Neuronal stem cell (in vitro differentiated cells): ENCODE measurements around the gene PTCD1.

Source experiments
- DNase-seq: peaks from one replicate; pipeline ENCODE4 v3.0.0-alpha.2; 2013; ENCODE audit warnings: low spot score
- H2AFZ ChIP-seq: one replicate; pipeline ENCODE4 v1.6.1; 2013; ENCODE audit warnings: mild to moderate bottlenecking, low read length, inconsistent platforms
- H2AK5ac ChIP-seq: 2 replicates; pipeline ENCODE4 v1.6.1; 2013; ENCODE audit warnings: low read depth, mild to moderate bottlenecking, inconsistent platforms, low read length, moderate library complexity, mixed read lengths
- H2BK120ac ChIP-seq: 2 replicates; pipeline ENCODE4 v1.6.1; 2013; ENCODE audit warnings: low read depth, mild to moderate bottlenecking, inconsistent platforms, low read length, moderate library complexity, mixed read lengths
- H2BK12ac ChIP-seq: one replicate; pipeline ENCODE4 v1.6.1; 2013; ENCODE audit warnings: low read length, inconsistent platforms
- H2BK15ac ChIP-seq: 2 replicates; pipeline ENCODE4 v1.6.1; 2013; ENCODE audit warnings: mild to moderate bottlenecking, low read length, inconsistent platforms, mixed read lengths
- H2BK5ac ChIP-seq: one replicate; pipeline ENCODE4 v1.6.1; 2013; ENCODE audit warnings: inconsistent platforms, mild to moderate bottlenecking, low read length, moderate library complexity
- H3K14ac ChIP-seq: one replicate; pipeline ENCODE4 v1.6.1; 2013; ENCODE audit warnings: low read length, inconsistent platforms
- H3K18ac ChIP-seq: 2 replicates; pipeline ENCODE4 v1.6.1; 2013; ENCODE audit warnings: low read length, inconsistent platforms
- H3K23ac ChIP-seq: 2 replicates; pipeline ENCODE4 v1.6.1; 2013; ENCODE audit warnings: low read depth, mild to moderate bottlenecking, mixed read lengths, low read length, inconsistent platforms; ENCODE audit not compliant: poor library complexity
- H3K27ac ChIP-seq: replicated peaks from 3 replicates; pipeline ENCODE4 v1.5.1; 2013; ENCODE audit warnings: low read length, inconsistent platforms
- H3K27me3 ChIP-seq, 3 experiments: 2 replicates each; pipeline ENCODE4 v1.6.1; 2013; ENCODE audit warnings: low read length in 3 of 3, mild to moderate bottlenecking in 2 of 3, inconsistent platforms in 1 of 3, low read depth in 1 of 3, mixed read lengths in 1 of 3, moderate library complexity in 1 of 3; ENCODE audit not compliant: control insufficient read depth in 3 of 3, insufficient read depth in 3 of 3
- H3K36me3 ChIP-seq, 2 donors: replicated peaks in 1 of 2; 2 replicates each; pipeline ENCODE4 v1.6.1; 2013; ENCODE audit warnings: low read length in 2 of 2; ENCODE audit not compliant: control insufficient read depth in 2 of 2, insufficient read depth in 2 of 2
- H3K4ac ChIP-seq: 2 replicates; pipeline ENCODE4 v1.6.1; 2013; ENCODE audit warnings: inconsistent platforms, mild to moderate bottlenecking, low read length, moderate library complexity
- H3K4me1 ChIP-seq, 2 donors: 1 replicate in 1 of 2; 2 replicates in 1 of 2; pipeline ENCODE4 v1.6.1; 2013; ENCODE audit warnings: low read length in 2 of 2, low read depth in 1 of 2; ENCODE audit not compliant: control insufficient read depth in 2 of 2, insufficient read depth in 1 of 2
- H3K4me2 ChIP-seq: one replicate; pipeline ENCODE4 v1.6.1; 2013; ENCODE audit warnings: mild to moderate bottlenecking, low read length, inconsistent platforms; ENCODE audit not compliant: insufficient read depth, poor library complexity, severe bottlenecking
- H3K4me3 ChIP-seq, 2 donors: 2 replicates each; pipeline ENCODE4 v1.5.1; 2013; ENCODE audit warnings: low read length in 2 of 2, mild to moderate bottlenecking in 2 of 2, inconsistent platforms in 1 of 2, moderate library complexity in 1 of 2
- H3K79me1 ChIP-seq: one replicate; pipeline ENCODE4 v1.6.1; 2013; ENCODE audit warnings: low read depth, mild to moderate bottlenecking, inconsistent platforms, low read length, moderate library complexity
- H3K9ac ChIP-seq: one replicate; pipeline ENCODE4 v1.6.1; 2013; ENCODE audit warnings: mild to moderate bottlenecking, low read depth, low read length, inconsistent platforms; ENCODE audit not compliant: poor library complexity
- H3K9me3 ChIP-seq, 2 donors: replicated peaks in 1 of 2; 2 replicates each; pipeline versions ENCODE3 to v1.6.1; 2013; ENCODE audit warnings: low read length in 2 of 2, mild to moderate bottlenecking in 2 of 2, inconsistent platforms in 1 of 2, low read depth in 1 of 2, mixed read lengths in 1 of 2, moderate library complexity in 1 of 2; ENCODE audit not compliant: control insufficient read depth in 2 of 2, insufficient read depth in 1 of 2
- H4K8ac ChIP-seq: one replicate; pipeline ENCODE4 v1.6.1; 2013; ENCODE audit warnings: low read depth, mild to moderate bottlenecking, inconsistent platforms, low read length, moderate library complexity
- H4K91ac ChIP-seq: one replicate; pipeline ENCODE4 v1.6.1; 2013; ENCODE audit warnings: low read length, low read depth, mild to moderate bottlenecking, inconsistent platforms; ENCODE audit not compliant: poor library complexity
- WGBS, 2 donors: extraction: QIAGEN DNeasy Blood & Tissue Kit; methylation state at CpG; one replicate each; pipeline ENCODE4 v1.1.7; 2013; ENCODE audit warnings: missing lambda C conversion rate in 2 of 2, mixed read lengths in 1 of 2; ENCODE audit not compliant: insufficient read length in 2 of 2, insufficient replicate concordance in 1 of 2; ENCODE audit errors: extremely low coverage in 2 of 2; 5-methylcytosine and 5-hydroxymethylcytosine counted together

PTCD1 gene

DNA sequence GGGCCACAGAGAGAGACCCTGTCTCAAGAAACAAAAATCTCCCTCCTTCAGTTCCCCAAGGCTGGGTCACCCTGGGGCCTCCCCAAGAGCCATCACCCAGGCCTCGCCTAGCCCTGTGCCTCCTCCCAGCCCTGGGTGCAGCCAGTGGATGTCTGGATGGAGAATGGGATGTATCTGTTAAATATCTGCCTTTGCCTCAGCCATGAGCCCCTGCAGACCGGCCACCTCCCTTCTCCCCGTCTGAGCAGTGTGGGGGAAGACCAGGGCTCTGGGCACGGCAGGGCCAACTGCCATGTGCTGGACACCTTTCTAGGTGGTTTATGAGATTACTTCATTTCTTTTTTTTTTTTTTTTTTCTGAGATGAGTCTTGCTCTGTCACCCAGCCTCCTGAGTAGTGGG lies 54.1 kb downstream of the PTCD1 start:
- Histone ChIP-seq H2BK5ac (peak overlapping the region; percentile 39), H2AFZ (no peak overlapping the region), H3K9ac (no peak overlapping the region), H4K91ac (no peak overlapping the region), H3K79me1 (peaks cover 7% of the 10 kb centered on the region), H3K4me1 (peaks cover 0 to 11% of the 10 kb centered on the region in 2 donors), H3K4me2 (no peak overlapping the region), H3K4ac (peak overlapping the region; percentile 89), H3K14ac (no peak overlapping the region), H3K36me3 (peaks cover 16 to 18% of the 10 kb centered on the region in 2 donors), H4K8ac (no peak overlapping the region), H2AK5ac (no peak overlapping the region), H3K23ac (no peak overlapping the region), H3K9me3 (no peaks in the 10 kb centered on the region), H3K27me3 (no peaks in the 10 kb centered on the region), H2BK15ac (no peak overlapping the region), H3K4me3 (no peak overlapping the region), H2BK120ac (no peak overlapping the region), H3K18ac (no peak overlapping the region), H3K27ac (no peak overlapping the region), H2BK12ac (no peak overlapping the region)
- no peak for DNase-seq
- WGBS, 2 donors = no CpG with 5 or more reads among the region's 4 CpGs

DNA sequence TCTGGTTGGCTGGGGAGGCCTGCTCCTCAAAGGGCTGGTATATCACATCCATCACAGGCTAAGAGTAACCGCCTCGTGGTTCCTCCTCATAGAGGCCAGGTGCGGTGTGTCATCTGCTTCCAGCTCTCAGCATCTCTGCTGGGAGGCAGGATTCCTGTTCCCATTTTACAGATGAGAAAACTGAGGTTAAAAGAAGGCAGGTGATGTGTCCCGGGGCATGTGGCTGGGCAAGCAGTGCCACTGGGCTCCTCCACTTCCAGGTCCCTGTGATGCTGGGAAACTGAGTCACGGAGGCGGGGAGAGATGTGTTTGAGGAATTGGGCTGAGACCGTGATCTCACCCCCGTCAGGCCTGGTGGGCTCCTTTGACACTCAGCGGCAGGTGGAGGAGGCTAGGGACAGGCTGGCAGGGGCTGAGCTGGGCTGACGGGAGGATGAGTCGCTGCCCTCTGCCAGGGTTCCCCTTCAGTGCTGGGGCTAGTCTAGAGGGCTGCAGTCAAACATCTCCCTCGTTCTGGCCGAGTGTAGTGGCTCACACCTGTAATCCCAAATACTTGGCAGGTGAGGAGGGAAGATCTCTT lies 54.7 kb downstream of the PTCD1 start:
- Histone ChIP-seq H4K91ac (no peak overlapping the region), H3K27ac (no peak overlapping the region), H3K14ac (peak overlapping the region; percentile 58), H3K4me1 (peaks cover 0 to 11% of the 10 kb centered on the region in 2 donors), H3K36me3 (peaks cover 15% of the 10 kb centered on the region in 2 donors), H3K79me1 (peaks cover 6% of the 10 kb centered on the region), H3K27me3 (no peaks in the 10 kb centered on the region), H2BK12ac (no peak overlapping the region), H3K9ac (no peak overlapping the region), H2AK5ac (no peak overlapping the region), H3K23ac (no peak overlapping the region), H3K4me3 (no peak overlapping the region), H4K8ac (no peak overlapping the region), H3K18ac (no peak overlapping the region), H3K9me3 (no peaks in the 10 kb centered on the region), H2BK120ac (no peak overlapping the region), H2AFZ (no peak overlapping the region), H2BK15ac (no peak overlapping the region), H3K4ac (no peak overlapping the region), H3K4me2 (no peak overlapping the region), H2BK5ac (peak overlapping the region; percentile 39)
- no peak for DNase-seq
- no CpG with 5 or more reads among the region's 13 CpGs for WGBS, 2 donors

DNA sequence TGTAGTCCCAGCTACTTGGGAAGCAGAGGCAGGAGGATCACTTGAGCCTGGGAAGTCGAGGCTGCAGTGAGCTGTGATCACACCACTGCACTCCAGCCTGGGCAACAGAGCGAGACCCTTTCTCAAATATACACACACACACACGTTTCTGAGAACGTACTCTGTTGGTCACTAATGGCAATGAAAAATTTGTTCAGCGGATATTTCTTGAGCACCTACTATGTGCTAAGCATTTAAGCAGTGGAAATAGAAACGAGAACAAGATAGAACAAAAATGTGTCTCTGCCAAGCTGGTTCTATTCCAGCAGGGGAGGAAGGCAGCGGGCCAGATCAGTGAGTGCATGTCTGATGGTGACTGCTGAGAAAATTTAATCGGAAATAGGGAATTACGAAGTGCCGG lies 55.4 kb downstream of the PTCD1 start:
- no CpG with 5 or more reads among the region's 10 CpGs for WGBS, 2 donors

DNA sequence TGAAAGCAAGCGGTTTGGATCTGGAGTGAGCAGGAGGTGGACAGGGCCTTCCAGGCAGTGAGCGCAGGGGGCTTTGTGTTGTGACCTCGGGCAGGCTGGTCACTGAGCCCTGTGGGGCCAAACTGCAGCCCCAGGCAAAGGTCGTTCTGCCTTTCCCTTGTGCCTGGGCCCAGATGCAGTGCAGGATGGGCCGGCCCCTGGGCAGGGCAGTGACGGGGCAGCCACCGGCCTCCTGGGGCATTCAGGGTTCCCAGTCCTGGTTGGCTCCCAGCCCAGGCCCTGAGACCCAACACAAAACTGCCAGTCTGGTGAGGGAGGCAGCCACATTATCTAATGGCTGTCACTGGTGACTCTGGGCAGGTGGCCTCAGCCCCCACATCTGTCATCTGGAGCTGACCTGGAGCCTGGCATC lies 56.9 kb downstream of the PTCD1 start:
- Histone ChIP-seq H4K91ac (no peak overlapping the region), H3K18ac (no peak overlapping the region), H4K8ac (no peak overlapping the region), H2BK12ac (no peak overlapping the region), H3K4me3 (no peak overlapping the region), H3K9ac (no peak overlapping the region), H3K36me3 (peaks cover 3 to 8% of the 10 kb centered on the region in 2 donors), H3K4me1 (peaks cover 0 to 11% of the 10 kb centered on the region in 2 donors), H3K14ac (peak overlapping the region; percentile 56), H2BK120ac (peak overlapping the region; percentile 81), H3K23ac (no peak overlapping the region), H3K9me3 (no peaks in the 10 kb centered on the region), H2BK15ac (no peak overlapping the region), H2AK5ac (no peak overlapping the region), H2BK5ac (no peak overlapping the region), H3K27me3 (no peaks in the 10 kb centered on the region), H3K4me2 (no peak overlapping the region), H3K4ac (no peak overlapping the region), H2AFZ (no peak overlapping the region), H3K79me1 (peaks cover 6% of the 10 kb centered on the region), H3K27ac (no peak overlapping the region)
- no peak for DNase-seq
- WGBS, 2 donors = no CpG with 5 or more reads among the region's 7 CpGs

More for the DNA sequence above, 55.4 kb downstream of the PTCD1 start:
- Histone ChIP-seq H3K4me1 (peaks cover 0 to 11% of the 10 kb centered on the region in 2 donors), H2BK5ac (no peak overlapping the region), H3K4ac (no peak overlapping the region), H3K9ac (no peak overlapping the region), H3K36me3 (peaks cover 12 to 13% of the 10 kb centered on the region in 2 donors), H3K23ac (no peak overlapping the region), H2AFZ (no peak overlapping the region), H3K27me3 (no peaks in the 10 kb centered on the region), H2AK5ac (no peak overlapping the region), H3K9me3 (no peaks in the 10 kb centered on the region), H3K4me3 (no peak overlapping the region), H3K4me2 (no peak overlapping the region), H3K79me1 (peaks cover 6% of the 10 kb centered on the region), H4K8ac (no peak overlapping the region), H2BK120ac (no peak overlapping the region), H3K14ac (no peak overlapping the region), H2BK12ac (no peak overlapping the region), H3K27ac (no peak overlapping the region), H2BK15ac (no peak overlapping the region), H4K91ac (no peak overlapping the region), H3K18ac (no peak overlapping the region)
- DNase-seq = no peak
